Gastrocnemius medialis (tissue), 4 donors: ENCODE measurements around the gene ZNF507.

Experiments used
- CTCF ChIP-seq, 5 experiments: fragments of 450-650 bp in 3 of 5; fragments of 200-600 bp in 2 of 5; sonication (generic) in 2 of 5; IDR thresholded peaks in 4 of 5; conservative IDR thresholded peaks in 1 of 5; 1 replicate in 4 of 5; 2 replicates in 1 of 5; pipeline ENCODE4 v1.5.1; 2016 to 2019; ENCODE audit warnings: antibody characterized with exemption in 5 of 5, mild to moderate bottlenecking in 3 of 5, moderate library complexity in 3 of 5
- POLR2A ChIP-seq, 2 donors: fragments of 450-650 bp; IDR thresholded peaks; one replicate each; pipeline ENCODE4 v1.6.1; 2017; ENCODE audit warnings: antibody characterized with exemption in 2 of 2, mild to moderate bottlenecking in 2 of 2, moderate library complexity in 2 of 2

- TF ChIP-seq CTCF (IDR thresholded peaks at IDR 0.05 in 4 of 5, conservative IDR thresholded peaks at IDR 0.05 in 1 of 5): no peak
- TF ChIP-seq POLR2A (IDR thresholded peaks at IDR 0.05): no peak
Measured at GRCh38 chr19:32406161-32407003, 61.0 kb downstream of the ZNF507 start.
